Panc1 (cell line): ENCODE data around the gene SH3TC2. TPM values are rescaled to one million over a fixed set of nuclear protein-coding genes. Genes with fewer than 3 reads are reported as not detected.

Source experiments
- ATAC-seq: fragments of 200-7000 bp; cut with Tn5 transposase; 2 replicates; pipeline ENCODE4 v1.9.1; 2020; ENCODE audit warnings: mild to moderate bottlenecking, moderate library complexity
- BruUV-seq: library from RNA; stranded (reverse); fragments of 400-500 nt; replicated peaks from 2 replicates; lab custom pipeline; 2021; lab: Mats Ljungman, UMichigan
- CTCF ChIA-PET: fragments of 300-600 bp; sonication (Branson Sonifier 250); formaldehyde crosslinking; loops from one replicate; lab custom pipeline; 2022; ENCODE audit warnings: antibody characterized with exemption; lab: Charles Lee
- POLR2A ChIA-PET: fragments of 300-600 bp; sonication (Branson Sonifier 250); formaldehyde crosslinking; loops from one replicate; lab custom pipeline; 2022; ENCODE audit warnings: antibody characterized with exemption; lab: Charles Lee
- DNase-seq: peaks from one replicate; pipeline ENCODE4 v3.0.0-alpha.2; 2010; ENCODE audit warnings: low read depth, low spot score
- H3K27ac ChIP-seq: 2 replicates; pipeline ENCODE4 v1.5.1; 2011; ENCODE audit warnings: mild to moderate bottlenecking, low read length, inconsistent platforms
- H3K27me3 ChIP-seq: fragments of 200-500 bp; sonication (Bioruptor generic); 2 replicates; pipeline ENCODE4 v1.6.0; 2014; ENCODE audit warnings: low read length, inconsistent platforms; ENCODE audit not compliant: control insufficient read depth, insufficient read depth
- H3K36me3 ChIP-seq: fragments of 200-500 bp; sonication (Bioruptor generic); 2 replicates; pipeline ENCODE4 v1.5.1; 2014; ENCODE audit warnings: inconsistent platforms, mild to moderate bottlenecking, low read length, moderate library complexity; ENCODE audit not compliant: control insufficient read depth, insufficient read depth
- H3K4me1 ChIP-seq: 2 replicates; pipeline ENCODE4 v1.5.1; 2011; ENCODE audit warnings: inconsistent platforms, mild to moderate bottlenecking, low read length, moderate library complexity; ENCODE audit not compliant: control insufficient read depth, insufficient read depth
- H3K4me3 ChIP-seq, 2 experiments: 2 replicates each; pipeline ENCODE4 v1.5.1; 2011 to 2012; ENCODE audit warnings: low read depth in 2 of 2, low read length in 2 of 2, mild to moderate bottlenecking in 2 of 2, inconsistent platforms in 1 of 2, moderate library complexity in 1 of 2
- H3K9me3 ChIP-seq: fragments of 200-500 bp; sonication (Bioruptor generic); 2 replicates; pipeline ENCODE4 v1.5.1; 2014; ENCODE audit warnings: low read depth, mild to moderate bottlenecking, inconsistent platforms, low read length, moderate library complexity; ENCODE audit not compliant: control insufficient read depth, insufficient read depth
- POLR2AphosphoS5 ChIP-seq: IDR thresholded peaks from 2 replicates; pipeline ENCODE4 v1.6.1; 2012; ENCODE audit warnings: mild to moderate bottlenecking, low read depth, low read length, moderate library complexity
- SIN3A ChIP-seq: IDR thresholded peaks from 2 replicates; pipeline ENCODE4 v1.6.1; 2012; ENCODE audit warnings: low read depth, mild to moderate bottlenecking, low read length, moderate library complexity, borderline replicate concordance; ENCODE audit not compliant: insufficient read depth
- TCF7L2 ChIP-seq: IDR thresholded peaks from 2 replicates; pipeline ENCODE4 v1.6.1; 2011; ENCODE audit warnings: mild to moderate bottlenecking, low read depth, low read length, inconsistent platforms
- in situ Hi-C: cut with HindIII; loops from 2 replicates; pipeline ENCODE4 v1.10.0; 2016; ENCODE audit warnings: low sequenced_read_pairs, low pct_unique_long_range_greater_than_20kb
- intact Hi-C: fragments of 100-400 bp; cut with micrococcal nuclease; formaldehyde crosslinking; loops from one replicate; pipeline ENCODE4 v1.10.0; 2022; ENCODE audit not compliant: unreplicated experiment
- total RNA-seq: library from RNA; stranded (reverse); gene quantifications from one replicate; pipeline ENCODE4 v1.2.1, GENCODE V29; 2021; ENCODE audit not compliant: unreplicated experiment
- TF ChIP-seq, protein P1 (sequence below), 2 experiments: IDR thresholded peaks; 2 replicates each; pipeline ENCODE4 v1.6.1; 2011 to 2012; ENCODE audit warnings: low read depth in 2 of 2, control low read depth in 1 of 2, low read length in 1 of 2, mild to moderate bottlenecking in 1 of 2, moderate library complexity in 1 of 2; ENCODE audit not compliant: insufficient read depth in 1 of 2
- TF ChIP-seq, protein P2 (sequence below): fragments of 450-650 bp; IDR thresholded peaks from 2 replicates; pipeline ENCODE4 v1.5.1; 2017; ENCODE audit warnings: mild to moderate bottlenecking

SH3TC2 gene
- total RNA-seq, 1 experiment from 2014 or later, result 0.33 TPM

DNA sequence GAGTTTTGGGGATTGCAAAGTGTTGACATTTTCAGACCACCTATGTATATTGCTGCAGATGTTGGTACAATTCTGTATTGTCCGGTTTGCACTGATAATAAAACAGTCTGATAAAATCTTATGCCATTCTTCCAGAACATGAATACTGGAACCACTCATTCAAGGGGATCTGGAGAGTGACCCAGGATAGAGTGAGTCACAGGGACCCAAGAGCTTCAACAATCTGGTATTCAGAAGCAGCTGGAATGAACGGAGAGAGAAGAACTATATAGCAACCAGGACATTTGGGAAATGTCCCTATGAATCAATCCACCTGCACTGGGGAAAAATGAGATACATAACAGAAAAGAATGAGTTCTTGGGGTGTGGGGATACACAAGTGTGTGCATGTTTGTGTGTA lies 73.3 kb downstream of the SH3TC2 start:
- TF ChIP-seq, protein P1, sequence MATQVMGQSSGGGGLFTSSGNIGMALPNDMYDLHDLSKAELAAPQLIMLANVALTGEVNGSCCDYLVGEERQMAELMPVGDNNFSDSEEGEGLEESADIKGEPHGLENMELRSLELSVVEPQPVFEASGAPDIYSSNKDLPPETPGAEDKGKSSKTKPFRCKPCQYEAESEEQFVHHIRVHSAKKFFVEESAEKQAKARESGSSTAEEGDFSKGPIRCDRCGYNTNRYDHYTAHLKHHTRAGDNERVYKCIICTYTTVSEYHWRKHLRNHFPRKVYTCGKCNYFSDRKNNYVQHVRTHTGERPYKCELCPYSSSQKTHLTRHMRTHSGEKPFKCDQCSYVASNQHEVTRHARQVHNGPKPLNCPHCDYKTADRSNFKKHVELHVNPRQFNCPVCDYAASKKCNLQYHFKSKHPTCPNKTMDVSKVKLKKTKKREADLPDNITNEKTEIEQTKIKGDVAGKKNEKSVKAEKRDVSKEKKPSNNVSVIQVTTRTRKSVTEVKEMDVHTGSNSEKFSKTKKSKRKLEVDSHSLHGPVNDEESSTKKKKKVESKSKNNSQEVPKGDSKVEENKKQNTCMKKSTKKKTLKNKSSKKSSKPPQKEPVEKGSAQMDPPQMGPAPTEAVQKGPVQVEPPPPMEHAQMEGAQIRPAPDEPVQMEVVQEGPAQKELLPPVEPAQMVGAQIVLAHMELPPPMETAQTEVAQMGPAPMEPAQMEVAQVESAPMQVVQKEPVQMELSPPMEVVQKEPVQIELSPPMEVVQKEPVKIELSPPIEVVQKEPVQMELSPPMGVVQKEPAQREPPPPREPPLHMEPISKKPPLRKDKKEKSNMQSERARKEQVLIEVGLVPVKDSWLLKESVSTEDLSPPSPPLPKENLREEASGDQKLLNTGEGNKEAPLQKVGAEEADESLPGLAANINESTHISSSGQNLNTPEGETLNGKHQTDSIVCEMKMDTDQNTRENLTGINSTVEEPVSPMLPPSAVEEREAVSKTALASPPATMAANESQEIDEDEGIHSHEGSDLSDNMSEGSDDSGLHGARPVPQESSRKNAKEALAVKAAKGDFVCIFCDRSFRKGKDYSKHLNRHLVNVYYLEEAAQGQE (IDR thresholded peaks at IDR 0.05; ENCODE audit: insufficient read depth in 1 of 2, low read depth in 2 of 2, low read length in 1 of 2), result no peak
- TF ChIP-seq, protein P2, sequence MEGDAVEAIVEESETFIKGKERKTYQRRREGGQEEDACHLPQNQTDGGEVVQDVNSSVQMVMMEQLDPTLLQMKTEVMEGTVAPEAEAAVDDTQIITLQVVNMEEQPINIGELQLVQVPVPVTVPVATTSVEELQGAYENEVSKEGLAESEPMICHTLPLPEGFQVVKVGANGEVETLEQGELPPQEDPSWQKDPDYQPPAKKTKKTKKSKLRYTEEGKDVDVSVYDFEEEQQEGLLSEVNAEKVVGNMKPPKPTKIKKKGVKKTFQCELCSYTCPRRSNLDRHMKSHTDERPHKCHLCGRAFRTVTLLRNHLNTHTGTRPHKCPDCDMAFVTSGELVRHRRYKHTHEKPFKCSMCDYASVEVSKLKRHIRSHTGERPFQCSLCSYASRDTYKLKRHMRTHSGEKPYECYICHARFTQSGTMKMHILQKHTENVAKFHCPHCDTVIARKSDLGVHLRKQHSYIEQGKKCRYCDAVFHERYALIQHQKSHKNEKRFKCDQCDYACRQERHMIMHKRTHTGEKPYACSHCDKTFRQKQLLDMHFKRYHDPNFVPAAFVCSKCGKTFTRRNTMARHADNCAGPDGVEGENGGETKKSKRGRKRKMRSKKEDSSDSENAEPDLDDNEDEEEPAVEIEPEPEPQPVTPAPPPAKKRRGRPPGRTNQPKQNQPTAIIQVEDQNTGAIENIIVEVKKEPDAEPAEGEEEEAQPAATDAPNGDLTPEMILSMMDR, result no peak
- TF ChIP-seq TCF7L2 (no peak), SIN3A (no peak), POLR2AphosphoS5 (no peak)
- no peak for ATAC-seq
- CTCF ChIA-PET, result no interaction called here

DNA sequence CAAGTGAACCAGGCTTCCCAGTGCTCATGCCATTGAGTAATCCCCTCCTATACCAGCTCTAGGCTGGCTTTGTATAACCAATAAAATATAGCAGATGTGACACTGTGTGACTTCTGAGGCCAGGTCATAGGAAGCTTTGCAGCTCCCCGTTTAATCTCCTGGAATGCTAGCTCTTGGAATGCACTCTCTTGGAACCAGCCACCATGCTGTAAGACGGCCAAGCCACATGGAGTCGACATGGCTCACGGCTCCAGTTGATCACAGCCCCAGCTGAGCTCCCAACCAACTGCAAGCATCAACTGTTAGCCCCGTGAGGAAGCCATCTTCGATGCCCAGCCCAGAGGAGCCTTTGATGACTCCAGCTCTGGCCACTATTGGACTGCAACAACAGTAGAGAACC lies 74.5 kb downstream of the SH3TC2 start:
- in situ Hi-C loops (no loop called here), intact Hi-C loops (no loop called here)
- no peaks in the 10 kb centered on the region for H3K36me3 ChIP-seq
- no peak overlapping the region for H3K27ac ChIP-seq
- no peak overlapping the region for H3K4me3 ChIP-seq
- no peaks in the 10 kb centered on the region; the same call in 1 of the 2 replicates for H3K9me3 ChIP-seq
- H3K27me3 ChIP-seq, result no peaks in the 10 kb centered on the region
- ATAC-seq, result no peak
- no peaks in the 10 kb centered on the region for H3K4me1 ChIP-seq
- no peak for TF ChIP-seq TCF7L2
- TF ChIP-seq, protein P2, result no peak
- no peak for DNase-seq
- ChIA-PET CTCF (no interaction called here), POLR2A (no interaction called here)
- BruUV-seq, result no TSS peak

More for the DNA sequence above, 73.3 kb downstream of the SH3TC2 start:
- H3K27ac ChIP-seq, result no peak overlapping the region
- POLR2A ChIA-PET, result no interaction called here
- H3K4me3 ChIP-seq, result no peak overlapping the region
- BruUV-seq, result no TSS peak
- no peaks in the 10 kb centered on the region for H3K27me3 ChIP-seq
- H3K4me1 ChIP-seq, result no peaks in the 10 kb centered on the region
- intact Hi-C loops (no loop called here), in situ Hi-C loops (no loop called here)
- H3K9me3 ChIP-seq, result no peaks in the 10 kb centered on the region
- no peak for DNase-seq
- no peaks in the 10 kb centered on the region for H3K36me3 ChIP-seq
